Measurements from ENCODE around the gene PGGT1B.

PGGT1B gene

GRCh38 chr5:115192098-115192497, 70.6 kb downstream of the PGGT1B start:
- POLR2A ChIA-PET = no interaction called here
- CTCF ChIA-PET = no interaction called here
- no peak for DNase-seq (ENCODE audit: extremely low spot score)
- TF ChIP-seq, protein P1, sequence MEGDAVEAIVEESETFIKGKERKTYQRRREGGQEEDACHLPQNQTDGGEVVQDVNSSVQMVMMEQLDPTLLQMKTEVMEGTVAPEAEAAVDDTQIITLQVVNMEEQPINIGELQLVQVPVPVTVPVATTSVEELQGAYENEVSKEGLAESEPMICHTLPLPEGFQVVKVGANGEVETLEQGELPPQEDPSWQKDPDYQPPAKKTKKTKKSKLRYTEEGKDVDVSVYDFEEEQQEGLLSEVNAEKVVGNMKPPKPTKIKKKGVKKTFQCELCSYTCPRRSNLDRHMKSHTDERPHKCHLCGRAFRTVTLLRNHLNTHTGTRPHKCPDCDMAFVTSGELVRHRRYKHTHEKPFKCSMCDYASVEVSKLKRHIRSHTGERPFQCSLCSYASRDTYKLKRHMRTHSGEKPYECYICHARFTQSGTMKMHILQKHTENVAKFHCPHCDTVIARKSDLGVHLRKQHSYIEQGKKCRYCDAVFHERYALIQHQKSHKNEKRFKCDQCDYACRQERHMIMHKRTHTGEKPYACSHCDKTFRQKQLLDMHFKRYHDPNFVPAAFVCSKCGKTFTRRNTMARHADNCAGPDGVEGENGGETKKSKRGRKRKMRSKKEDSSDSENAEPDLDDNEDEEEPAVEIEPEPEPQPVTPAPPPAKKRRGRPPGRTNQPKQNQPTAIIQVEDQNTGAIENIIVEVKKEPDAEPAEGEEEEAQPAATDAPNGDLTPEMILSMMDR (IDR thresholded peaks at IDR 0.05; ENCODE audit: control extremely low read depth, extremely low read depth, low read depth, missing control alignments) = no peak

DNA sequence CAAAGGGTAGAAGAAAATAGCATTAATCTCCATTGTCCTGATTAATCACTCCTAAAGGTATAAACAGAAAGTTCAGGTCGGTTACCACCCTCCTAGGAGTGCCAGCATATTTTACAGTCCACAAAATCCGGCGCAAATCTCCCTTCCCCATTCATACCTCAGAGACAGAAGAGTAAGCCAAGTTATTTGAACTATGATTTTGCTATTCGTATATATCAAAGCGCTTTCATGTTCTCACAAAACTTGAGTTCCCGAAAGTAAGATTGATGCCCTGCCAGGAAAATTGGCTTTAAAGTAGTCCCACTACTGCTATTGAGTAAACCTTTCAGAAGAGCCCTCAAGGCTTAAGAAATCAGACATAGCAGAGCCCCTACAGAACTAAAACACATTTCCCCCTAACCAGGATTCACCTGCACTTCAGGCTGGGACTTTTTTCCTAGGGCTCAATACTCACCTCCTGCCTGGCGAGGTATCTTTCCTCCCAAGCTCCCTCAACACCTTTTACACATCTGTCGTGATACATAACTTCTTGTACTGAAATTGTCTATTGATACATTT, 71.1 kb downstream of the PGGT1B start:
- TF ChIP-seq, protein P1 (IDR thresholded peaks at IDR 0.05; ENCODE audit: control extremely low read depth, extremely low read depth, low read depth, missing control alignments) = no peak
- no peak for DNase-seq (ENCODE audit: extremely low spot score)
- ChIA-PET CTCF (no interaction called here), POLR2A (no interaction called here)

- no peak for DNase-seq (ENCODE audit: extremely low spot score)
- TF ChIP-seq, protein P1 (IDR thresholded peaks at IDR 0.05; ENCODE audit: control extremely low read depth, extremely low read depth, low read depth, missing control alignments) = no peak
- POLR2A ChIA-PET = no interaction called here
- CTCF ChIA-PET = interaction anchor here (0.9 to 1.8 kb wide), 2 partner anchors 9 to 16 kb away, joined by 3 to 4 read pairs; no protein-coding TSS in a partner anchor
Observed at GRCh38 chr5:115190388-115190787, 72.3 kb downstream of the PGGT1B start.

DNA sequence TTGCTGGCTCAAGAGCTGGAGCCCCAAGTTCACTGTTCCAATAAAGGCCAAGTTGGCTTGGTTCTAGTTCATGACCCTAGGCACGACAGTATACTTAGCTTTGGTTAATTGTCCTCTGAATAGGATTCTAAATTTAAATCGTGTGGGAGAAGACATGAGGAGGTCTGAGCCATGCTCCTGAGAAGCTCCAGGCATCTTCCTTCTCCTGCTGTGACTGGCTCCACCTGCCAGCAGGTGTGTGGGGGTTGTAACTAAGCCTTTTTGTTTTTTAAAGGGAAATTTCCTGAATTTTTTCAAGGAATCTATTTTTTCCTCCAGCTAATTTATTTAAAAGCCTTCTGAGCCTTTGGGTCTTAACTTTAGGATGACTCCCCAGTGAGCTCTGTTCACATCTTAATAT, 72.8 kb downstream of the PGGT1B start:
- TF ChIP-seq, protein P1 (IDR thresholded peaks at IDR 0.05; ENCODE audit: control extremely low read depth, extremely low read depth, low read depth, missing control alignments) = no peak
- ChIA-PET POLR2A (no interaction called here), CTCF (interaction anchor here (0.9 to 1.8 kb wide), 5 partner anchors 8 to 72 kb away, joined by 3 to 4 read pairs (median 3); no protein-coding TSS in a partner anchor)
- DNase-seq (ENCODE audit: extremely low spot score) = no peak

- ChIA-PET CTCF (interaction anchor here (1.2 to 1.3 kb wide), 2 partner anchors 16 to 388 kb away, joined by 3 read pairs; no protein-coding TSS in a partner anchor), POLR2A (no interaction called here)
Observed at GRCh38 chr5:115186794-115187193, 75.9 kb downstream of the PGGT1B start.

DNA sequence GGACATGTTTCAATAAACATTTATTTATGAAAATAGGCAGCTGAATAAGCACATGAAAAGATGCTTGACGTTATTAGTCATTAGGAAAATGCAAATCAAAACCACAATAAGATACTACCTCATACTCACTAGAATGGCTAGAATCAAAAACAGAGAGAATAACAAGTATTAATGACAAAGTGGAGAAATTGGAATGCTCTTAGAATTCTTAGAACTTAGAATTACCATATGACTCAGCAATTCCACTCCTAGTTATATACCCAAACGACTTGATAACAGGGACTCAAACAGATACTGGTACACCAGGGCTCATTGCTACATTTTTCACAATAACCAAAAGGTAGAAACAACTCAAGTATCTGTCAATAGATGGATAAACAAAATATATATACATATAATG, 77.9 kb downstream of the PGGT1B start:
- ChIA-PET POLR2A (no interaction called here), CTCF (no interaction called here)
- no peak for DNase-seq (ENCODE audit: extremely low spot score)
- TF ChIP-seq, protein P1 (IDR thresholded peaks at IDR 0.05; ENCODE audit: control extremely low read depth, extremely low read depth, low read depth, missing control alignments) = no peak

More at GRCh38 chr5:115186794-115187193, 75.9 kb downstream of the PGGT1B start:
- DNase-seq (ENCODE audit: extremely low spot score) = no peak
- TF ChIP-seq, protein P1 (IDR thresholded peaks at IDR 0.05; ENCODE audit: control extremely low read depth, extremely low read depth, low read depth, missing control alignments) = no peak

Data from GM10248 (cell line).